SK-N-SH treated with all-trans-retinoic acid at 6 μM for 48 hours (cell line): ENCODE data around the gene UBE2U.

Experiments used
- ATAC-seq: fragments of 200-7000 bp; cut with Tn5 transposase; 3 replicates; pipeline ENCODE4 v1.9.1; 2020; ENCODE audit warnings: mild to moderate bottlenecking, moderate library complexity
- ARNTL ChIP-seq: fragments of 450-650 bp; formaldehyde crosslinking; IDR thresholded peaks from 2 replicates; pipeline ENCODE4 v1.5.0; 2020; ENCODE audit warnings: low read depth, mild to moderate bottlenecking, moderate library complexity, borderline replicate concordance
- BACH2 ChIP-seq: fragments of 250-450 bp; sonication (Bioruptor Pico); IDR thresholded peaks from 2 replicates; pipeline ENCODE4 v1.9.0; 2021; ENCODE audit warnings: mild to moderate bottlenecking, borderline replicate concordance
- CSDC2 ChIP-seq: fragments of 250-450 bp; sonication (Bioruptor Pico); IDR thresholded peaks from 2 replicates; pipeline ENCODE4 v1.5.0; 2020; ENCODE audit warnings: mild to moderate bottlenecking, moderate library complexity
- ESRRG ChIP-seq: fragments of 250-450 bp; sonication (Bioruptor Pico); IDR thresholded peaks from 2 replicates; pipeline ENCODE4 v1.6.1; 2021; ENCODE audit warnings: mild to moderate bottlenecking
- GLIS3 ChIP-seq: fragments of 250-450 bp; sonication (Bioruptor Pico); IDR thresholded peaks from 2 replicates; pipeline ENCODE4 v1.5.0; 2020; ENCODE audit warnings: mild to moderate bottlenecking, moderate library complexity
- ISL1 ChIP-seq: fragments of 250-450 bp; sonication (Bioruptor Pico); IDR thresholded peaks from 2 replicates; pipeline ENCODE4 v2.1.2; 2022; ENCODE audit warnings: mild to moderate bottlenecking, moderate library complexity
- OSR1 ChIP-seq: fragments of 250-450 bp; sonication (Bioruptor Pico); IDR thresholded peaks from 2 replicates; pipeline ENCODE4 v1.8.0; 2022; ENCODE audit warnings: moderate library complexity, mild to moderate bottlenecking, inconsistent platforms
- PPARA ChIP-seq: fragments of 250-450 bp; sonication (Bioruptor Pico); IDR thresholded peaks from 2 replicates; pipeline ENCODE4 v1.5.0; 2020; ENCODE audit warnings: mild to moderate bottlenecking, borderline replicate concordance
- RARB ChIP-seq: fragments of 250-450 bp; sonication (Bioruptor Pico); IDR thresholded peaks from 2 replicates; pipeline ENCODE4 v1.8.0; 2021; ENCODE audit warnings: mild to moderate bottlenecking, moderate library complexity
- SNAI2 ChIP-seq: fragments of 250-450 bp; sonication (Bioruptor Pico); IDR thresholded peaks from 2 replicates; pipeline ENCODE4 v1.5.0; 2020; ENCODE audit warnings: mild to moderate bottlenecking, moderate library complexity
- TCF4 ChIP-seq: fragments of 250-450 bp; sonication (Bioruptor Pico); IDR thresholded peaks from 2 replicates; pipeline ENCODE4 v1.8.0; 2021; ENCODE audit warnings: mild to moderate bottlenecking, moderate library complexity, borderline replicate concordance
- TOX ChIP-seq: fragments of 250-450 bp; sonication (Bioruptor Pico); IDR thresholded peaks from 2 replicates; pipeline ENCODE4 v1.8.0; 2021; ENCODE audit warnings: mild to moderate bottlenecking, moderate library complexity, borderline replicate concordance
- ZC3H10 ChIP-seq: fragments of 250-450 bp; sonication (Bioruptor Pico); IDR thresholded peaks from 2 replicates; pipeline ENCODE4 v1.5.1; 2021; ENCODE audit warnings: mild to moderate bottlenecking, moderate library complexity
- ZFP3 ChIP-seq: fragments of 250-450 bp; sonication (Bioruptor Pico); IDR thresholded peaks from 2 replicates; pipeline ENCODE4 v1.5.0; 2020; ENCODE audit warnings: mild to moderate bottlenecking, moderate library complexity
- ZFP30 ChIP-seq: fragments of 450-650 bp; formaldehyde crosslinking; IDR thresholded peaks from 2 replicates; pipeline ENCODE4 v1.5.0; 2022; ENCODE audit warnings: mild to moderate bottlenecking, moderate library complexity
- ZNF565 ChIP-seq: fragments of 450-650 bp; formaldehyde crosslinking; conservative IDR thresholded peaks from 2 replicates; pipeline ENCODE4 v1.5.0; 2020; ENCODE audit warnings: low read depth, mild to moderate bottlenecking, moderate library complexity
- ZNF70 ChIP-seq: fragments of 450-650 bp; formaldehyde crosslinking; IDR thresholded peaks from 2 replicates; pipeline ENCODE4 v1.5.0; 2020; ENCODE audit warnings: mild to moderate bottlenecking, moderate library complexity
- ZNF8 ChIP-seq: fragments of 450-650 bp; formaldehyde crosslinking; IDR thresholded peaks from 2 replicates; pipeline ENCODE4 v1.5.0; 2020; ENCODE audit warnings: mild to moderate bottlenecking, moderate library complexity
- TF ChIP-seq, protein P1 (sequence below): fragments of 250-450 bp; sonication (Bioruptor Pico); IDR thresholded peaks from 2 replicates; pipeline ENCODE4 v1.8.0; 2021; ENCODE audit warnings: low read depth, mild to moderate bottlenecking, moderate library complexity, borderline replicate concordance
- TF ChIP-seq, protein P2 (sequence below): fragments of 250-450 bp; sonication (Bioruptor Pico); IDR thresholded peaks from 2 replicates; pipeline ENCODE4 v1.8.0; 2020; ENCODE audit warnings: mild to moderate bottlenecking, moderate library complexity, borderline replicate concordance
- TF ChIP-seq, protein P3 (sequence below): fragments of 250-450 bp; sonication (Bioruptor Pico); IDR thresholded peaks from 2 replicates; pipeline ENCODE4 v1.5.1; 2021; ENCODE audit warnings: mild to moderate bottlenecking, moderate library complexity
- TF ChIP-seq, protein P4 (sequence below): fragments of 250-450 bp; sonication (Bioruptor Pico); IDR thresholded peaks from 2 replicates; pipeline ENCODE4 v1.5.0; 2020; ENCODE audit warnings: mild to moderate bottlenecking, moderate library complexity
- TF ChIP-seq, protein P5 (sequence below): fragments of 250-450 bp; sonication (Bioruptor Pico); IDR thresholded peaks from 2 replicates; pipeline ENCODE4 v1.5.1; 2020; ENCODE audit warnings: low read depth, mild to moderate bottlenecking, moderate library complexity

Gene UBE2U

DNA sequence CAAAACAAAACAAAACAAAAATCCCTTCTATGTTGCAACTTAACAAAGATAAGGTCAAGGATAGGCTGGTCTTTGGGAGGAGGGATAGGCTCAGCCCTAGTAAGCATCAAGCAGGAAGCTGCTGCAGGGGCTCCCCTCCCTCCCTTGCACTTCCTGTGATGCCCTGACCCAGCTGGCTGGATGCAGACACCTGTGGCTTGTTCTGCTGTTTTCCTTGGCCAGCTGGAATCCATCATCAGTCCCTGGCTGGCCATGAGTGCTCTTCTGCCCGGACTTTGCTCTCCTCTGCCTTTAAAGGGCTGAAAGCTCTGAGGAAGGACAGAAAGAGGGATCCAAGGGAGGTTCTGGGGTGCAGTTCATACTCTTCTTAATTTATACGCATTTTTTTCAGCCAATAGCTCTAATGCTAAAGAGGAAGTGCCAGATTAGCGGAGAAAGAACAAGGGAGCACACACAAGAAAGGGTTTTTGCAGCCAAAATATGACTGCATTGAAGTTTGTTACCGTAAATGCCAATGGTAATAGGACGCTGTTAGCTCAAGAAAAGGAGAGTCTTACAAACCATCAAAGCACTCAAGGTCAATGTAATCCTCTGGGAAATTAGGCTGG is 19.9 kb upstream of the UBE2U start:
- peak; percentile 61 for ATAC-seq
- TF ChIP-seq CSDC2 (CRISPR knock-in tag) (no peak), BACH2 (CRISPR knock-in tag) (no peak), SNAI2 (CRISPR knock-in tag) (peak; percentile 86; the same call in 1 of the 2 replicates), TCF4 (peak; percentile 60; the same call in 1 of the 2 replicates), RARB (no peak), ZFP3 (CRISPR knock-in tag) (no peak), ISL1 (CRISPR knock-in tag) (no peak), ESRRG (no peak), ZC3H10 (CRISPR knock-in tag) (no peak), ZNF70 (no peak), PPARA (CRISPR knock-in tag) (0 out of 2 replicates have a peak, but pooled peaks have one; percentile 21), TOX (CRISPR knock-in tag) (no peak), ZNF8 (CRISPR knock-in tag) (0 out of 2 replicates have a peak, but pooled peaks have one; percentile 18), ZNF565 (CRISPR knock-in tag) (no peak), OSR1 (no peak)
- TF ChIP-seq, protein P1, sequence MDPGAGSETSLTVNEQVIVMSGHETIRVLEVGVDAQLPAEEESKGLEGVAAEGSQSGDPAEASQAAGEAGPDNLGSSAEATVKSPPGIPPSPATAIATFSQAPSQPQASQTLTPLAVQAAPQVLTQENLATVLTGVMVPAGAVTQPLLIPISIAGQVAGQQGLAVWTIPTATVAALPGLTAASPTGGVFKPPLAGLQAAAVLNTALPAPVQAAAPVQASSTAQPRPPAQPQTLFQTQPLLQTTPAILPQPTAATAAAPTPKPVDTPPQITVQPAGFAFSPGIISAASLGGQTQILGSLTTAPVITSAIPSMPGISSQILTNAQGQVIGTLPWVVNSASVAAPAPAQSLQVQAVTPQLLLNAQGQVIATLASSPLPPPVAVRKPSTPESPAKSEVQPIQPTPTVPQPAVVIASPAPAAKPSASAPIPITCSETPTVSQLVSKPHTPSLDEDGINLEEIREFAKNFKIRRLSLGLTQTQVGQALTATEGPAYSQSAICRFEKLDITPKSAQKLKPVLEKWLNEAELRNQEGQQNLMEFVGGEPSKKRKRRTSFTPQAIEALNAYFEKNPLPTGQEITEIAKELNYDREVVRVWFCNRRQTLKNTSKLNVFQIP (CRISPR knock-in tag) = no peak
- TF ChIP-seq, protein P2, sequence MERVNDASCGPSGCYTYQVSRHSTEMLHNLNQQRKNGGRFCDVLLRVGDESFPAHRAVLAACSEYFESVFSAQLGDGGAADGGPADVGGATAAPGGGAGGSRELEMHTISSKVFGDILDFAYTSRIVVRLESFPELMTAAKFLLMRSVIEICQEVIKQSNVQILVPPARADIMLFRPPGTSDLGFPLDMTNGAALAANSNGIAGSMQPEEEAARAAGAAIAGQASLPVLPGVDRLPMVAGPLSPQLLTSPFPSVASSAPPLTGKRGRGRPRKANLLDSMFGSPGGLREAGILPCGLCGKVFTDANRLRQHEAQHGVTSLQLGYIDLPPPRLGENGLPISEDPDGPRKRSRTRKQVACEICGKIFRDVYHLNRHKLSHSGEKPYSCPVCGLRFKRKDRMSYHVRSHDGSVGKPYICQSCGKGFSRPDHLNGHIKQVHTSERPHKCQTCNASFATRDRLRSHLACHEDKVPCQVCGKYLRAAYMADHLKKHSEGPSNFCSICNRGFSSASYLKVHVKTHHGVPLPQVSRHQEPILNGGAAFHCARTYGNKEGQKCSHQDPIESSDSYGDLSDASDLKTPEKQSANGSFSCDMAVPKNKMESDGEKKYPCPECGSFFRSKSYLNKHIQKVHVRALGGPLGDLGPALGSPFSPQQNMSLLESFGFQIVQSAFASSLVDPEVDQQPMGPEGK (CRISPR knock-in tag) = no peak
- TF ChIP-seq, protein P3, sequence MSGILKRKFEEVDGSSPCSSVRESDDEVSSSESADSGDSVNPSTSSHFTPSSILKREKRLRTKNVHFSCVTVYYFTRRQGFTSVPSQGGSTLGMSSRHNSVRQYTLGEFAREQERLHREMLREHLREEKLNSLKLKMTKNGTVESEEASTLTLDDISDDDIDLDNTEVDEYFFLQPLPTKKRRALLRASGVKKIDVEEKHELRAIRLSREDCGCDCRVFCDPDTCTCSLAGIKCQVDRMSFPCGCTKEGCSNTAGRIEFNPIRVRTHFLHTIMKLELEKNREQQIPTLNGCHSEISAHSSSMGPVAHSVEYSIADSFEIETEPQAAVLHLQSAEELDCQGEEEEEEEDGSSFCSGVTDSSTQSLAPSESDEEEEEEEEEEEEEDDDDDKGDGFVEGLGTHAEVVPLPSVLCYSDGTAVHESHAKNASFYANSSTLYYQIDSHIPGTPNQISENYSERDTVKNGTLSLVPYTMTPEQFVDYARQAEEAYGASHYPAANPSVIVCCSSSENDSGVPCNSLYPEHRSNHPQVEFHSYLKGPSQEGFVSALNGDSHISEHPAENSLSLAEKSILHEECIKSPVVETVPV (CRISPR knock-in tag) = no peak
- TF ChIP-seq, protein P4, sequence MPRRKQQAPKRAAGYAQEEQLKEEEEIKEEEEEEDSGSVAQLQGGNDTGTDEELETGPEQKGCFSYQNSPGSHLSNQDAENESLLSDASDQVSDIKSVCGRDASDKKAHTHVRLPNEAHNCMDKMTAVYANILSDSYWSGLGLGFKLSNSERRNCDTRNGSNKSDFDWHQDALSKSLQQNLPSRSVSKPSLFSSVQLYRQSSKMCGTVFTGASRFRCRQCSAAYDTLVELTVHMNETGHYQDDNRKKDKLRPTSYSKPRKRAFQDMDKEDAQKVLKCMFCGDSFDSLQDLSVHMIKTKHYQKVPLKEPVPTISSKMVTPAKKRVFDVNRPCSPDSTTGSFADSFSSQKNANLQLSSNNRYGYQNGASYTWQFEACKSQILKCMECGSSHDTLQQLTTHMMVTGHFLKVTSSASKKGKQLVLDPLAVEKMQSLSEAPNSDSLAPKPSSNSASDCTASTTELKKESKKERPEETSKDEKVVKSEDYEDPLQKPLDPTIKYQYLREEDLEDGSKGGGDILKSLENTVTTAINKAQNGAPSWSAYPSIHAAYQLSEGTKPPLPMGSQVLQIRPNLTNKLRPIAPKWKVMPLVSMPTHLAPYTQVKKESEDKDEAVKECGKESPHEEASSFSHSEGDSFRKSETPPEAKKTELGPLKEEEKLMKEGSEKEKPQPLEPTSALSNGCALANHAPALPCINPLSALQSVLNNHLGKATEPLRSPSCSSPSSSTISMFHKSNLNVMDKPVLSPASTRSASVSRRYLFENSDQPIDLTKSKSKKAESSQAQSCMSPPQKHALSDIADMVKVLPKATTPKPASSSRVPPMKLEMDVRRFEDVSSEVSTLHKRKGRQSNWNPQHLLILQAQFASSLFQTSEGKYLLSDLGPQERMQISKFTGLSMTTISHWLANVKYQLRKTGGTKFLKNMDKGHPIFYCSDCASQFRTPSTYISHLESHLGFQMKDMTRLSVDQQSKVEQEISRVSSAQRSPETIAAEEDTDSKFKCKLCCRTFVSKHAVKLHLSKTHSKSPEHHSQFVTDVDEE (CRISPR knock-in tag) = 0 out of 2 replicates have a peak, but pooled peaks have one; percentile 67

DNA sequence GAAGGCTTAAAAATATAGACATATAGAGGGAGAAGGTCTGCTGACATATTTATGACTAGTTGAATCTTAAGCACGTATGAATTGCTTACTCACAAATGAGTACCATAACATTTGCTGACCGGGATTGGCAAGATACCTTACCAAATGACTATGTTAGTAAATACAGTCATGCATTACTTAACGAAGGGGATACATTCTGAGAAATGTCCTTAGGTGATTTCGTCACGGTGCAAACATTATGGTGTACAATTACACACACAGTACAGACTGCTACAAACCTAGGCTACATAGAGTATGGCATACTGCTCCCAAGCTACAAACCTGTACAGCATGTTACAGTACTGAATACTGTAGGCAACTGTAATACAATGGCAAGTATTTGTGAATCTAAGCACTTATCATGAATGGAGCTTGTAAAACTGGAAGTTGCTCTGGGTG is 19.4 kb upstream of the UBE2U start:
- ATAC-seq = no peak
- TF ChIP-seq, protein P5, sequence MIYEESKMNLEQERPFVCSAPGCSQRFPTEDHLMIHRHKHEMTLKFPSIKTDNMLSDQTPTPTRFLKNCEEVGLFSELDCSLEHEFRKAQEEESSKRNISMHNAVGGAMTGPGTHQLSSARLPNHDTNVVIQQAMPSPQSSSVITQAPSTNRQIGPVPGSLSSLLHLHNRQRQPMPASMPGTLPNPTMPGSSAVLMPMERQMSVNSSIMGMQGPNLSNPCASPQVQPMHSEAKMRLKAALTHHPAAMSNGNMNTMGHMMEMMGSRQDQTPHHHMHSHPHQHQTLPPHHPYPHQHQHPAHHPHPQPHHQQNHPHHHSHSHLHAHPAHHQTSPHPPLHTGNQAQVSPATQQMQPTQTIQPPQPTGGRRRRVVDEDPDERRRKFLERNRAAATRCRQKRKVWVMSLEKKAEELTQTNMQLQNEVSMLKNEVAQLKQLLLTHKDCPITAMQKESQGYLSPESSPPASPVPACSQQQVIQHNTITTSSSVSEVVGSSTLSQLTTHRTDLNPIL = no peak
- TF ChIP-seq, protein P1 (CRISPR knock-in tag) = no peak
- TF ChIP-seq GLIS3 (CRISPR knock-in tag) = no peak
- TF ChIP-seq RARB = no peak
- TF ChIP-seq ZNF8 (CRISPR knock-in tag) = no peak
- no peak for TF ChIP-seq PPARA (CRISPR knock-in tag)
- TF ChIP-seq, protein P3 (CRISPR knock-in tag) = no peak
- TF ChIP-seq ARNTL (CRISPR knock-in tag) = no peak
- TF ChIP-seq ZFP30 (CRISPR knock-in tag) = no peak
- TF ChIP-seq, protein P4 (CRISPR knock-in tag) = no peak
- TF ChIP-seq SNAI2 (CRISPR knock-in tag) = no peak
- TF ChIP-seq BACH2 (CRISPR knock-in tag) = no peak
- no peak for TF ChIP-seq ZFP3 (CRISPR knock-in tag)
